Activated CD4-positive, alpha-beta T cell treated with anti-CD3 and anti-CD28 coated beads, Interleukin-10, Interleukin-2, amounts not matched to agents 100 ng/mL and 50 ng/mL, durations not matched to agents 16 hours and 8 hours (primary cell): ENCODE results near the gene NEURL1B.

ENCODE experiments used
- DNase-seq: peaks from one replicate; pipeline ENCODE4 v3.0.0-alpha.2; 2020

NEURL1B gene

DNA sequence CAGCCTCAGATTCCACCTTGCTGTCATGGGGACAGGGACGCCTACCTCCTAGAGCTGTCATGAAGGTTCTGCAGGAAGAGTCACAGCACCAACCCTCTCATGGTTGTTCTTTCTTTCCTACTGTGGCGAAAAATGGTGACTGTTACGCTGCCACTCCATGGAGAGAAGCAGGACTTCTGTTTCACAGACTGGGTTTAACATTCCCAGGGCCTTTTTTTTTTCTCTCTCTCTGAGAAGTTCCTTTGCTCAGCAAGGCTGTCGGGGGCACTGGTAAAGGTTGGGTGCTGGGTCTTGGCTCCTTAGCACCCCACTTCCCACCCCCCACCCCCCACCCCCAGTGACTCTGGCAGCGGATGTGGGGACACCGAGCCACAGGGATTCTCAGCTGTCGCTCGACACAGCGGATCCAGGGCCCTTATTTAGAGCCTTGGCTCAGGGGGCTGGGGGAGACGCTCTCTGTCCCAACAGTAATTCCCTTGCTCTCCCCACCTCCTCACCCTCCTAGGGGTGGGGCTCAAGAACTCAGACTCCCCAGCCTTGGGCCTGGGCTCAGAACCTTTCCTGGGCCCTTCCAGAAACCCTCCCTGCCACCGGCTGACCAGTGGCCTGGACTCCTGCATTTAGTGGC lies 95.6 kb downstream of the NEURL1B start:
- no peak for DNase-seq

DNA sequence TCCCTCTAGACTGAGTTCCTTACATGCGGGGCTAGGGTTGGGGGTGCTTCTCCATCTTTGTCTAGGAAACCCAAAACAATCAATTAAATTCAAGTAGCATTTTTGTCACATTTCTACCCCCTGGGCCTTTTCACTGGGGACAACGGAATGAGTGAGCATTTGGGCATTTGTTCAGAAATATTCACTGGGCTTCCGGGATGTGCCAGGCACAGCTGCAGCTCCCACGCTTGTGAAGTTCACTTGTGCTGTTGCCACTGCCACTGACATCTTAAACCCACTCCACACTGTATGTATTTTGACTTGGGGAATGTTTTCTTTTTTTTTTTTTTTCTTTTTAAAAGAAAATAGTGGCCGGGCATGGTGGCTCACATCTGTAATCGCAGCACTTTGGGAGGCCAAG lies 98.3 kb downstream of the NEURL1B start:
- no peak for DNase-seq

DNA sequence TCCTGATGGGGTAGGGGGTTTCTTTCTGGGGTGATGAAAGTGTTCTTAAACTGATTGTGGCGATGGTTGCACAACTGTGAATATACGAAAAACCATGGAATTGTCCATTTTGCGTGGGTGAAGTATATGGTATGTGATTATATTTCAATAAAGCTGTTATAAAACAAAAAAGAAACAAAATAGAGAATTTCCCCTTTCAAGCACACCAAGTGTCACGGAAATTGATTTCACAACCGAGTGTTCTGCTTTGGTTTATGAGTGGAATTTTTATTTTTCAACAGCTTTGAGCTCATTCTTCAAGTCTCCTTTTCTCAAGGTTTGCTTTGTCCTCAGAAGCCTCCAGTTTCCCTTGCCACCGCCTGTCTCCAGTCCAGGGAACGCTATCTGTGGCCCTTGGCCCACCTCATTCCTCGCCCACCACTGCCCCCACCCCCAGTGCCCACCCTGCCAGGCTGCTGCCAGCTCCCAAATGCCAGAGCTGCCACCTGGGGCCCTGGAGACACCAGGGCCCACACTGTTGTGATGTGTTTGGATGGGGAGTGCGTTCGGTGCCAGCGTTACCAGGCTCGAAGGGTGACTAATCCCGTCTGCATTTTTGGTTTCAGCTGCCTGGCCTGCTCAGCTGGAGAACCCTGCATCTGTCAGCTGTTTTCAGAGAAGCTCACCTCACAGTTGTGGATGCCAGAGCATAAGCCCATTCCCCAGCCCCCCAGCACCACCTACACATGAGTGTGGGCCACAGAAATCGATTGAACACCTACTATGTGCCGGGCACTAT lies 99.6 kb downstream of the NEURL1B start:
- no peak for DNase-seq
